Sigmoid colon (tissue), 7 donors: Measurements from ENCODE around the gene OPCML. TPM values are rescaled to one million over a fixed set of nuclear protein-coding genes. Genes with fewer than 3 reads are reported as not detected.

Experiments
- DNase-seq: peaks from one replicate; pipeline ENCODE4 v3.0.0-alpha.2; 2019
- H3K27ac ChIP-seq, 4 donors: fragments of 200-600 bp; sonication (generic); one replicate each; pipeline ENCODE4 v1.5.1; 2016 to 2019; ENCODE audit warnings: mild to moderate bottlenecking in 1 of 4
- H3K27me3 ChIP-seq, 3 donors: fragments of 200-600 bp; sonication (generic); one replicate each; pipeline ENCODE4 v1.5.1; 2019; ENCODE audit warnings: mild to moderate bottlenecking in 1 of 3
- H3K36me3 ChIP-seq, 4 donors: fragments of 200-600 bp; sonication (generic); one replicate each; pipeline ENCODE4 v1.5.1; 2016 to 2019
- H3K4me1 ChIP-seq, 4 donors: fragments of 200-600 bp; sonication (generic); one replicate each; pipeline ENCODE4 v1.5.1; 2017 to 2019
- H3K4me3 ChIP-seq, 4 donors: fragments of 200-600 bp; sonication (generic); one replicate each; pipeline ENCODE4 v1.5.1; 2017 to 2019; ENCODE audit warnings: mild to moderate bottlenecking in 2 of 4, moderate library complexity in 1 of 4
- H3K9me3 ChIP-seq, 4 donors: fragments of 200-600 bp in 3 of 4; sonication (generic) in 3 of 4; one replicate each; pipeline versions ENCODE4 v1.5.1 to v1.6.1; 2013 to 2019
- EP300 ChIP-seq, 4 donors: sonication (generic); formaldehyde crosslinking; IDR thresholded peaks; one replicate each; pipeline ENCODE4 v1.6.1; 2017; ENCODE audit warnings: antibody characterized with exemption in 4 of 4
- POLR2A ChIP-seq, 2 donors: fragments of 450-650 bp; IDR thresholded peaks; one replicate each; pipeline ENCODE4 v1.6.1; 2016; ENCODE audit warnings: antibody characterized with exemption in 2 of 2, mild to moderate bottlenecking in 2 of 2, moderate library complexity in 2 of 2
- POLR2AphosphoS5 ChIP-seq, 4 donors: sonication (generic); formaldehyde crosslinking; IDR thresholded peaks; one replicate each; pipeline ENCODE4 v1.6.1; 2017; ENCODE audit warnings: antibody characterized with exemption in 4 of 4
- WGBS, 2 donors: extraction: QIAGEN DNeasy Blood & Tissue Kit; methylation state at CpG; one replicate each; pipeline ENCODE4 v1.1.7; 2013; 5-methylcytosine and 5-hydroxymethylcytosine counted together
- intact Hi-C: fragments of 100-400 bp; cut with DNase I; formaldehyde crosslinking; loops from one replicate; pipeline ENCODE4 v1.15.1; 2023
- polyA plus RNA-seq, 3 donors: library from polyadenylated mRNA; stranded (reverse); fragments of 200-250 nt; gene quantifications; one replicate each; pipeline ENCODE4 v1.2.3, GENCODE V29; 2013
- total RNA-seq, 4 donors: library from RNA; depleted of rRNA; stranded (reverse); fragments of >200 nt; gene quantifications; one replicate each; pipeline ENCODE4 v1.1.0, GENCODE V29; 2016
- TF ChIP-seq, protein P1 (sequence below), 4 experiments: fragments of 450-650 bp in 3 of 4; fragments of 200-600 bp in 1 of 4; IDR thresholded peaks; one replicate each; pipeline ENCODE4 v1.5.1; 2016 to 2019; ENCODE audit warnings: antibody characterized with exemption in 4 of 4, mild to moderate bottlenecking in 3 of 4, moderate library complexity in 2 of 4
- donor health status: healthy with polysubstance abuse.
- donor health status: Bipolar disorder and iron deficiency.
- donor health status: healthy.

OPCML gene
- total and polyA plus RNA-seq, 7 donors = under 0.01 to 0.14 (median 0.03) TPM; not detected in 4

DNA sequence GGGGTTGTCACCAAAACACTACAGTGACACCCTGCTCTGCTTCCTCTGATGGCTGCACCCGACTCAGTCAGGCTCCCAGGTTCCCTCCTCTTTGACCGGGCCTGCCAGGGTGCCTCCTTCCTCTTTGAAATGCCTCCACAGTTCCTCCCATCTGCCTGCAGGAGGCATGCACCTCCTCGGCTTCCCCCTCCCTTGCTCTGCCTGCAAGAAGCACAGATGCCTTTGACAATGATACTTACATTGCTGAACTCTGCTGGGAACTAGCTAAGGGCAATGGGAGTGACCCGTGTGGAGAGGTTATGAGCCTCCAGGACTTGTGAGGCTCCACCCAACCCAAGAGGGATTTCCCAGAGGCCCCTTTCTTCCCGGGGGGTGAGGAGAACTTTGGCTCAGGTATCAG, 674.1 kb downstream of the OPCML start:
- intact Hi-C loops = no loop called here
- TF ChIP-seq POLR2A (IDR thresholded peaks at IDR 0.05) = no peak
- TF ChIP-seq, protein P1, sequence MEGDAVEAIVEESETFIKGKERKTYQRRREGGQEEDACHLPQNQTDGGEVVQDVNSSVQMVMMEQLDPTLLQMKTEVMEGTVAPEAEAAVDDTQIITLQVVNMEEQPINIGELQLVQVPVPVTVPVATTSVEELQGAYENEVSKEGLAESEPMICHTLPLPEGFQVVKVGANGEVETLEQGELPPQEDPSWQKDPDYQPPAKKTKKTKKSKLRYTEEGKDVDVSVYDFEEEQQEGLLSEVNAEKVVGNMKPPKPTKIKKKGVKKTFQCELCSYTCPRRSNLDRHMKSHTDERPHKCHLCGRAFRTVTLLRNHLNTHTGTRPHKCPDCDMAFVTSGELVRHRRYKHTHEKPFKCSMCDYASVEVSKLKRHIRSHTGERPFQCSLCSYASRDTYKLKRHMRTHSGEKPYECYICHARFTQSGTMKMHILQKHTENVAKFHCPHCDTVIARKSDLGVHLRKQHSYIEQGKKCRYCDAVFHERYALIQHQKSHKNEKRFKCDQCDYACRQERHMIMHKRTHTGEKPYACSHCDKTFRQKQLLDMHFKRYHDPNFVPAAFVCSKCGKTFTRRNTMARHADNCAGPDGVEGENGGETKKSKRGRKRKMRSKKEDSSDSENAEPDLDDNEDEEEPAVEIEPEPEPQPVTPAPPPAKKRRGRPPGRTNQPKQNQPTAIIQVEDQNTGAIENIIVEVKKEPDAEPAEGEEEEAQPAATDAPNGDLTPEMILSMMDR (IDR thresholded peaks at IDR 0.05) = no peak
- no peak for TF ChIP-seq POLR2AphosphoS5 (IDR thresholded peaks at IDR 0.05)
- TF ChIP-seq EP300 (IDR thresholded peaks at IDR 0.05) = no peak
- H3K4me1 ChIP-seq = no peaks in the 10 kb centered on the region
- no peaks in the 10 kb centered on the region for H3K9me3 ChIP-seq
- no peaks in the 10 kb centered on the region for H3K36me3 ChIP-seq
- H3K4me3 ChIP-seq = no peak overlapping the region
- no peak overlapping the region for H3K27ac ChIP-seq
- 10 to 13% methylated on average over 5 of the region's 5 CpGs for WGBS, 2 donors
- H3K27me3 ChIP-seq = no peaks in the 10 kb centered on the region
- DNase-seq = no peak

DNA sequence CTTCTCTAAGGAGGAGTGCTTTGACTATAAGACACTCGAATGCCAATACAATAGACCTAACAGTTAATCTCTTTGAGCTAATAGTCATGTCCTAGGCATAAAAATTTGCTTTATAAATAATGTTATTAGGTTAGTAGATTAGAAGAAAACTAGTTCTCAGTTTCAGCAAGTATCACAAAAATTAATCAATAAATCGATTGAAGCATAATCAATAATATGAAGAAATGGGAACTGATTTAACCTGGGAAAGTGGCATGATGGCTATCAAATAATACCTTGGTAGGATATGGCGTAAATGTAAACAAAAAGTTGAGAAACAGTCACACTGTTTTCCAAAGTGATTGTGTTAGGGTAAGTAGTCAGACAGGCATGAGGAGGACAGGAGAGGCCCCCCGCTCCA, 676.3 kb downstream of the OPCML start:
- WGBS, 2 donors = 75 to 90% methylated on average over 4 of the region's 4 CpGs
- no peaks in the 10 kb centered on the region for H3K36me3 ChIP-seq
- H3K4me3 ChIP-seq = no peak overlapping the region
- no peaks in the 10 kb centered on the region for H3K27me3 ChIP-seq
- intact Hi-C loops = no loop called here
- TF ChIP-seq EP300 (IDR thresholded peaks at IDR 0.05) (no peak), POLR2AphosphoS5 (IDR thresholded peaks at IDR 0.05) (no peak), POLR2A (IDR thresholded peaks at IDR 0.05) (no peak)
- TF ChIP-seq, protein P1 (IDR thresholded peaks at IDR 0.05) = no peak
- no peak for DNase-seq
- no peaks in the 10 kb centered on the region for H3K9me3 ChIP-seq
- H3K4me1 ChIP-seq = no peaks in the 10 kb centered on the region
- H3K27ac ChIP-seq = no peak overlapping the region

DNA sequence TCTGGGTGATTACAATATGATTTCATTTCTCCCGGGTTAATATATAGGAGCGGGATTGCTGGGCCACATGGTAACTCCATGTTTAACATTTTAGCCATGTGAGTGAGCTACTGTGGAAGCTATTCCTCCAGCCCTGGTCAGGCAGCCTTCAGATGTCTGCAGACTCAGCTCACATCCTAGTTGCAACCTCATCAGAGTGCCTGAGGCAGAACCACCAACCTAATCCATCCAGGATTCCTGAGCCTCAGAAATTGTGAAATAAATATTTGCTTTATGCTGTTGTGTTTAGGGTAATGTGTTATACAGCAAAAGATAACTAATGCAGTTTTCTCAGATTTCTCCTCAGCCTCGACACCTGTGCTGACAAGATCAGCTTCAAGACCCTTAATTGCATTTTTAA, 676.8 kb downstream of the OPCML start:
- Histone ChIP-seq H3K27ac (no peak overlapping the region), H3K9me3 (no peaks in the 10 kb centered on the region), H3K4me1 (no peaks in the 10 kb centered on the region), H3K4me3 (no peak overlapping the region), H3K27me3 (no peaks in the 10 kb centered on the region), H3K36me3 (no peaks in the 10 kb centered on the region)
- no peak for DNase-seq
- TF ChIP-seq POLR2AphosphoS5 (IDR thresholded peaks at IDR 0.05) (no peak), EP300 (IDR thresholded peaks at IDR 0.05) (no peak), POLR2A (IDR thresholded peaks at IDR 0.05) (no peak)
- TF ChIP-seq, protein P1 (IDR thresholded peaks at IDR 0.05) = no peak
- 89 to 91% methylated on average over 3 of the region's 3 CpGs for WGBS, 2 donors
- intact Hi-C loops = no loop called here

DNA sequence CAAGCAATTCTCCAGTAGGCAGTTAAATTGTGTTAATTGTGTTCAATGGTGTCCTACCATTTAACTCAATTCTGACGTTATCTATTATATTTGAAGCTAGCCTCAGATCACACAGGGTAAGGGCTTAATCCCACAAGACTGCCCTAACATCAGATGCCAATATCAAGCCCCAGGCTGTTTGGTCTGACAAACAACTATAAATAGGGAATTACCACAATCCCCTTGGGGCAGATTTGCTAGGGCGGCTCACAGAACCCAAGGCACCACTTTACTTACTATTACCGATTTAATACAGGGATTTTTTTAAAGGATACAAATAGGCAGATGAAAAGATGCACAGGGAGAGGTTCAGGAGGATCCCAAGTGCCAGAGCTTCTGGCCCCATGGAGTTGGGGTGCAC, 678.4 kb downstream of the OPCML start:
- intact Hi-C loops = no loop called here
- 82 to 90% methylated on average over 3 of the region's 3 CpGs for WGBS, 2 donors
- Histone ChIP-seq H3K9me3 (no peaks in the 10 kb centered on the region), H3K27ac (no peak overlapping the region), H3K4me3 (no peak overlapping the region), H3K4me1 (no peaks in the 10 kb centered on the region), H3K27me3 (no peaks in the 10 kb centered on the region), H3K36me3 (no peaks in the 10 kb centered on the region)
- no peak for DNase-seq
- no peak for TF ChIP-seq POLR2A (IDR thresholded peaks at IDR 0.05)
- TF ChIP-seq POLR2AphosphoS5 (IDR thresholded peaks at IDR 0.05) = no peak
- TF ChIP-seq EP300 (IDR thresholded peaks at IDR 0.05) = no peak
- TF ChIP-seq, protein P1 (IDR thresholded peaks at IDR 0.05) = no peak

DNA sequence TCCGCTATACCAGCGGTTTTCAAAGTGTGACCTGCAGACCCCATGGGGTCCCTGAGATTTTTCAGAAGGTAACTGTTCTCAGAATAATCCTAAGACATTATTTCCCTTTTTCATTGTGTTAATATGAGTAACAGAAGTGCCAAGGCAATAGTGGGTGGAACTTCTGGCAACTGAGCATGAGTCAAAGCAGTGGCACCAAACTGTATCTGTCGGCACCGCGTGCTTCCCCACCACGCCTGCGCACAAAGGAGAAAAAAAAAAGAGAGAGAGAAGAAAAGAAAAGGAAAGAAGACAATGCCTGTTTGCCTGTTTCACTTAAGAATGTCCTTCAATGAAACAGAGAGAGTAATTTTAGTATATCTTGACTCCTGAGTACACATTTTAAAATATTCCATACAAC, 679.9 kb downstream of the OPCML start:
- Histone ChIP-seq H3K27ac (no peak overlapping the region), H3K4me1 (no peaks in the 10 kb centered on the region), H3K27me3 (no peaks in the 10 kb centered on the region), H3K4me3 (no peak overlapping the region), H3K36me3 (no peaks in the 10 kb centered on the region), H3K9me3 (no peaks in the 10 kb centered on the region)
- intact Hi-C loops = no loop called here
- 91% methylated on average over 7 of the region's 7 CpGs for WGBS, 2 donors
- TF ChIP-seq, protein P1 (IDR thresholded peaks at IDR 0.05) = no peak
- TF ChIP-seq POLR2A (IDR thresholded peaks at IDR 0.05) = no peak
- TF ChIP-seq EP300 (IDR thresholded peaks at IDR 0.05) = no peak
- no peak for DNase-seq
